Measurements from ENCODE around the gene ATG101. TPM values are rescaled to one million over a fixed set of nuclear protein-coding genes. Genes with fewer than 3 reads are reported as not detected.

Gene ATG101
- 77.2 to 102 TPM (median 89.3 TPM) in 5 replicates for total RNA-seq (2022; extraction: Qiagen RNA extraction; ENCODE audit: low read depth)

GRCh38 chr12:52069327-52070184 lies at the start of gene ATG101:
ATG101 (plus strand) TSS chr12:52069978; CDS start chr12:52073651, 3,673 bp downstream.

GRCh38 chr12:52050758-52051541 lies 18.8 kb upstream of the ATG101 start, which contains the start of gene NR4A1:
NR4A1 (plus strand) TSS chr12:52051442; CDS start chr12:52054329, 2,887 bp downstream.

GRCh38 chr12:52079576-52080402 lies 10.0 kb downstream of the ATG101 start, which contains the start of gene SMIM41:
SMIM41 (plus strand) TSS chr12:52079704; CDS start chr12:52079780, 76 bp downstream.

Other genes starting within 250 kb of the ATG101 start
- gene FIGNL2, start 221.3 kb upstream of the ATG101 start, total RNA-seq (2022; extraction: Qiagen RNA extraction; ENCODE audit: low read depth), result 0.20 to 0.38 TPM (median 0.22 TPM) in 5 replicates
- 0.05 to 0.06 TPM in 2 of 5 replicates, not detected in the others for gene ANKRD33, start 181.9 kb upstream of the ATG101 start, total RNA-seq (2022; extraction: Qiagen RNA extraction; ENCODE audit: low read depth)
- gene ACVRL1, start 162.5 kb upstream of the ATG101 start, total RNA-seq (2022; extraction: Qiagen RNA extraction; ENCODE audit: low read depth), result 0.06 to 0.30 TPM (median 0.11 TPM) in 4 of 5 replicates, not detected in the other
- 14.6 to 16.7 TPM (median 16.5 TPM) in 5 replicates for gene ACVR1B, start 118.3 kb upstream of the ATG101 start, total RNA-seq (2022; extraction: Qiagen RNA extraction; ENCODE audit: low read depth)
- 0.31 to 0.53 TPM (median 0.47 TPM) in 4 of 5 replicates, not detected in the other for gene TAMALIN, start 63.0 kb upstream of the ATG101 start, total RNA-seq (2022; extraction: Qiagen RNA extraction; ENCODE audit: low read depth)
- gene NR4A1, start 18.5 kb upstream of the ATG101 start, total RNA-seq (2022; extraction: Qiagen RNA extraction; ENCODE audit: low read depth), result 30.9 to 45.1 TPM (median 35.5 TPM) in 5 replicates
- gene SMIM41, start 9.7 kb downstream of the ATG101 start, total RNA-seq (2022; extraction: Qiagen RNA extraction; ENCODE audit: low read depth), result not detected in 5 replicates
- 53.8 to 71.0 TPM (median 63.0 TPM) in 5 replicates for gene KRT80, start 122.0 kb downstream of the ATG101 start, total RNA-seq (2022; extraction: Qiagen RNA extraction; ENCODE audit: low read depth)
- 3,808 to 4,352 TPM (median 4,043 TPM) in 5 replicates for gene KRT7, start 163.3 kb downstream of the ATG101 start, total RNA-seq (2022; extraction: Qiagen RNA extraction; ENCODE audit: low read depth)
- 30.3 to 41.6 TPM (median 35.7 TPM) in 5 replicates for gene KRT86, start 204.7 kb downstream of the ATG101 start, total RNA-seq (2022; extraction: Qiagen RNA extraction; ENCODE audit: low read depth)
- gene KRT81, start 221.6 kb downstream of the ATG101 start, total RNA-seq (2022; extraction: Qiagen RNA extraction; ENCODE audit: low read depth), result 2,993 to 3,705 TPM (median 3,273 TPM) in 5 replicates

All from A549 treated with DMSO at 1 μM for 4 hours (cell line).